Smooth muscle cell (in vitro differentiated cells): ENCODE results near the gene ARGFX. TPM values are rescaled to one million over a fixed set of nuclear protein-coding genes. Genes with fewer than 3 reads are reported as not detected.

ENCODE experiments used
- DNase-seq: peaks from one replicate; lab custom pipeline; 2025; ENCODE audit not compliant: unreplicated experiment; lab: John Stamatoyannopoulos, UW
- H2AFZ ChIP-seq: fragments of 200-600 bp; sonication (generic); 2 replicates; pipeline ENCODE4 v1.6.0; 2016; ENCODE audit warnings: antibody characterized with exemption, low read depth, mild to moderate bottlenecking
- H3F3A ChIP-seq: fragments of 200-600 bp; sonication (generic); 2 replicates; pipeline ENCODE4 v1.6.0; 2017; ENCODE audit warnings: antibody characterized with exemption, low read depth
- H3K27ac ChIP-seq: fragments of 200-600 bp; sonication (generic); 2 replicates; pipeline ENCODE4 v1.5.1; 2016; ENCODE audit warnings: low read depth, mild to moderate bottlenecking
- H3K27me3 ChIP-seq: fragments of 200-600 bp; sonication (generic); 2 replicates; pipeline ENCODE4 v1.6.1; 2016; ENCODE audit warnings: low read depth, mild to moderate bottlenecking
- H3K36me3 ChIP-seq: fragments of 200-600 bp; sonication (generic); 2 replicates; pipeline ENCODE4 v1.5.1; 2016; ENCODE audit warnings: low read depth
- H3K4me1 ChIP-seq: fragments of 200-600 bp; sonication (generic); 2 replicates; pipeline ENCODE4 v1.5.1; 2016; ENCODE audit warnings: low read depth
- H3K4me2 ChIP-seq: fragments of 200-600 bp; sonication (generic); 2 replicates; pipeline ENCODE4 v1.6.0; 2016; ENCODE audit warnings: mild to moderate bottlenecking
- H3K4me3 ChIP-seq: fragments of 200-600 bp; sonication (generic); 2 replicates; pipeline ENCODE4 v1.5.1; 2016; ENCODE audit warnings: mild to moderate bottlenecking
- H3K79me2 ChIP-seq: fragments of 200-600 bp; sonication (generic); 2 replicates; pipeline ENCODE4 v1.6.0; 2016; ENCODE audit warnings: low read depth, mild to moderate bottlenecking
- H3K9ac ChIP-seq: fragments of 200-600 bp; sonication (generic); 2 replicates; pipeline ENCODE4 v1.6.0; 2016; ENCODE audit warnings: low read depth
- H3K9me3 ChIP-seq: fragments of 200-600 bp; sonication (generic); replicated peaks from 2 replicates; pipeline ENCODE4 v1.5.1; 2016; ENCODE audit warnings: low read depth
- H4K20me1 ChIP-seq: fragments of 200-600 bp; sonication (generic); 2 replicates; pipeline ENCODE4 v1.6.0; 2016; ENCODE audit warnings: low read depth
- CTCF ChIP-seq: fragments of 200-600 bp; sonication (generic); IDR thresholded peaks from 2 replicates; pipeline ENCODE4 v1.5.1; 2017; ENCODE audit warnings: borderline replicate concordance, mild to moderate bottlenecking, antibody characterized with exemption; ENCODE audit not compliant: insufficient read depth, poor library complexity, severe bottlenecking
- WGBS: methylation state at CpG from one replicate; pipeline ENCODE4 v1.1.7; 2016; ENCODE audit warnings: low lambda C conversion rate; 5-methylcytosine and 5-hydroxymethylcytosine counted together
- polyA plus RNA-seq: library from polyadenylated mRNA; unstranded; fragments of >200 nt; fragmentation: Nextera tagmentation; extraction: Ambion mirVana; gene quantifications from 2 replicates; pipeline ENCODE4 v1.2.1, GENCODE V29; 2016
- total RNA-seq: library from RNA; depleted of rRNA; stranded (reverse); fragments of >200 nt; gene quantifications from 2 replicates; pipeline ENCODE4 v1.2.3, GENCODE V29; 2014

ARGFX gene
- total and polyA plus RNA-seq, 2 experiments from 2014 or later: not detected

GRCh38 chr3:121601212-121601812 is 33.6 kb downstream of the ARGFX start:
- WGBS: 56% methylated on average over 4 of the region's 4 CpGs
- H3K36me3 ChIP-seq: no peaks in the 10 kb centered on the region
- no peaks in the 10 kb centered on the region for H3K9me3 ChIP-seq
- no peak overlapping the region for H3K27ac ChIP-seq
- no peaks in the 10 kb centered on the region for H3F3A ChIP-seq
- H3K4me1 ChIP-seq: no peaks in the 10 kb centered on the region
- no peak for TF ChIP-seq CTCF
- DNase-seq: no peak
- H3K9ac ChIP-seq: no peak overlapping the region
- no peaks in the 10 kb centered on the region for H3K79me2 ChIP-seq
- no peak overlapping the region for H2AFZ ChIP-seq
- no peaks in the 10 kb centered on the region for H4K20me1 ChIP-seq
- H3K4me3 ChIP-seq: no peak overlapping the region
- H3K27me3 ChIP-seq: no peaks in the 10 kb centered on the region
- H3K4me2 ChIP-seq: no peak overlapping the region

- Histone ChIP-seq H2AFZ (no peak overlapping the region), H3F3A (no peaks in the 10 kb centered on the region), H3K4me1 (no peaks in the 10 kb centered on the region), H3K79me2 (no peaks in the 10 kb centered on the region), H3K9ac (no peak overlapping the region), H3K4me2 (no peak overlapping the region), H3K4me3 (no peak overlapping the region), H3K27ac (no peak overlapping the region), H3K9me3 (no peaks in the 10 kb centered on the region), H3K36me3 (no peaks in the 10 kb centered on the region), H3K27me3 (no peaks in the 10 kb centered on the region), H4K20me1 (no peaks in the 10 kb centered on the region)
- DNase-seq: no peak
- 88% methylated on average over 2 of the region's 2 CpGs for WGBS
- TF ChIP-seq CTCF: no peak
Measured at GRCh38 chr3:121604759-121605158, 37.0 kb downstream of the ARGFX start.

- Histone ChIP-seq H3K9ac (no peak overlapping the region), H3K79me2 (no peaks in the 10 kb centered on the region), H3K4me1 (no peaks in the 10 kb centered on the region), H3K9me3 (no peaks in the 10 kb centered on the region), H3K4me3 (no peak overlapping the region), H2AFZ (no peak overlapping the region), H3K36me3 (no peaks in the 10 kb centered on the region), H3K4me2 (no peak overlapping the region), H3K27me3 (no peaks in the 10 kb centered on the region), H3F3A (no peaks in the 10 kb centered on the region), H4K20me1 (no peaks in the 10 kb centered on the region), H3K27ac (no peak overlapping the region)
- TF ChIP-seq CTCF: no peak
- 91% methylated on average over 4 of the region's 4 CpGs for WGBS
- no peak for DNase-seq
Measured at GRCh38 chr3:121606106-121606505, 38.4 kb downstream of the ARGFX start.

Other genes with a start within 250 kb of the ARGFX start
- 3.0 and 4.0 TPM in 2 replicates for gene POLQ, start 22.0 kb upstream of the ARGFX start, total RNA-seq
- gene POLQ, start 22.0 kb upstream of the ARGFX start, polyA plus RNA-seq: 0.74 and 1.8 TPM in 2 replicates
- gene FBXO40, start 25.4 kb downstream of the ARGFX start, total RNA-seq: not detected in 2 replicates
- 0.08 TPM in 1 of 2 replicates, not detected in the other for gene FBXO40, start 25.4 kb downstream of the ARGFX start, polyA plus RNA-seq
- gene HCLS1, start 93.0 kb downstream of the ARGFX start, total RNA-seq: 1.3 and 3.5 TPM in 2 replicates
- 1.1 and 2.7 TPM in 2 replicates for gene HCLS1, start 93.0 kb downstream of the ARGFX start, polyA plus RNA-seq
- 68.5 and 84.8 TPM in 2 replicates for gene GOLGB1, start 181.8 kb downstream of the ARGFX start, total RNA-seq
- gene GOLGB1, start 181.8 kb downstream of the ARGFX start, polyA plus RNA-seq: 41.9 and 51.1 TPM in 2 replicates